ENCODE measurements around the gene ARPC5L.

DNA sequence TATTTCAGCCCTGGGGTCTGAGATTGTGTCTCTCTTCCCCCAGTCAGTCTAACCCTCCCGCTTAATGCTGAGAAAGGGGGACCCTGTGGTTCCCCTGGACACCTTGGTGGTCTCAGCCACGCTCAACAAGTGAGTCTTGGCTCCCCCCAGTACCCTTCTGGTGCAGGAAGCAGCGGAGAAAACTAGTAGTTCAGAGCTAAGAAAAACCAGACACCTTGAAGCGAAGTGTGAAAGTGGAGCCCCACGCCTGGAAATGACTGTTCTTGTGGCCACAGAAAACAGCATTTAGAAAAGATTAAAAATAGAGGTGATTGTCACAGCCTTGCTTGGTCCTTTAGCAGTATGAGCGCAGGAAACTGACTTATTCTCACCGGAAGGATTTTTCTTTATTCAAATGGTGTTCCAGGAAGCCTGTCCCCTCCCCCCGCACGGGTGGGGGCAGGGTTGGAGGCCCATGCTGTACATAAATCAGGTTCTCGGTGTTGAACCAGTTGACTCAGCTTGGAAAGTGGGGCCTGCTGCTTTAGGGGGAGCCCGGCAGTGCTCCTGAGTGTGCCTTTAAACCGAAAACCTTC is 8.1 kb downstream of the ARPC5L start:
- TF ChIP-seq, protein P1, sequence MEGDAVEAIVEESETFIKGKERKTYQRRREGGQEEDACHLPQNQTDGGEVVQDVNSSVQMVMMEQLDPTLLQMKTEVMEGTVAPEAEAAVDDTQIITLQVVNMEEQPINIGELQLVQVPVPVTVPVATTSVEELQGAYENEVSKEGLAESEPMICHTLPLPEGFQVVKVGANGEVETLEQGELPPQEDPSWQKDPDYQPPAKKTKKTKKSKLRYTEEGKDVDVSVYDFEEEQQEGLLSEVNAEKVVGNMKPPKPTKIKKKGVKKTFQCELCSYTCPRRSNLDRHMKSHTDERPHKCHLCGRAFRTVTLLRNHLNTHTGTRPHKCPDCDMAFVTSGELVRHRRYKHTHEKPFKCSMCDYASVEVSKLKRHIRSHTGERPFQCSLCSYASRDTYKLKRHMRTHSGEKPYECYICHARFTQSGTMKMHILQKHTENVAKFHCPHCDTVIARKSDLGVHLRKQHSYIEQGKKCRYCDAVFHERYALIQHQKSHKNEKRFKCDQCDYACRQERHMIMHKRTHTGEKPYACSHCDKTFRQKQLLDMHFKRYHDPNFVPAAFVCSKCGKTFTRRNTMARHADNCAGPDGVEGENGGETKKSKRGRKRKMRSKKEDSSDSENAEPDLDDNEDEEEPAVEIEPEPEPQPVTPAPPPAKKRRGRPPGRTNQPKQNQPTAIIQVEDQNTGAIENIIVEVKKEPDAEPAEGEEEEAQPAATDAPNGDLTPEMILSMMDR (conservative IDR thresholded peaks at IDR 0.05 in 1 of 2, IDR thresholded peaks at IDR 0.05 in 1 of 2; ENCODE audit: extremely low read depth in 1 of 2, insufficient read depth in 1 of 2, low read depth in 1 of 2, low read length in 2 of 2): no peak
- no peak for TF ChIP-seq EZH2 (IDR thresholded peaks at IDR 0.05; ENCODE audit: borderline replicate concordance, low read length)

All from mammary epithelial cell (primary cell).